DMS53 treated with DMSO at 0.1 percent for 48 hours (cell line): ENCODE results near the gene CPSF4L.

Experiments used
- DNase-seq: peaks from one replicate; lab custom pipeline; 2025; ENCODE audit not compliant: unreplicated experiment; lab: John Stamatoyannopoulos, UW

Gene CPSF4L

DNA sequence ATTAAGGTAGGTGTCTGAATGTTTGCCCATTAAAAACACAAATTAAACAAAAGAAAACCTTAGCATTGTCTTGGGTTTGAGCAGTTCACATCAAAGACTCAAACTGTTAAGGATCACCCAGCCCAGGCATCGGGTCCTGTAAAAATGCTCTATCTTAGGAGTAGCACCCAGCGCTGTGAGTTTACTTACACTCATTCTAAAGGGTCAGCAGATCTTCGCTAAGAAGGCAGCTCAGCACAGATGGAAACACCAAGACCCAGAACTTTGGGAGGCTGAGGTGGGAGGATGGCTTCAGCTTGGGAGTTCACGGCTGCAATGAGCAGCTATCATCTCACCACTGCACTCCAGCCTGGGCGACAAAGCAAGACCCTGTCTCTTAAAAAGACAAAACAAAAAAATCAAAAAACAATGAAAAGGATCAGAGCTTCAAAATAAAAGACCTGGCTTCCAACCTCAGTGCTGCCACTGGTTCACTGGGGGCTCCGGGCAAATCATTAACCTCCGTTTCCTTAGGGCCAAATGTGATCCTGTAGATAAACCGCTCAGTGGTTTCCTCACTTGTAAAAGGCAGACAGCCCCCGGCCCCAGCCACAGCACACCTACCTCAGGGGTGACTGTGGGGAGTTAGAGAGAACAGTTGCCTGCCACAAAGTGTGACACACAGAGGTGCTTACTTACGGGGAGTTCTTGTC, 57.7 kb downstream of the CPSF4L start:
- DNase-seq: peak; percentile 48

DNA sequence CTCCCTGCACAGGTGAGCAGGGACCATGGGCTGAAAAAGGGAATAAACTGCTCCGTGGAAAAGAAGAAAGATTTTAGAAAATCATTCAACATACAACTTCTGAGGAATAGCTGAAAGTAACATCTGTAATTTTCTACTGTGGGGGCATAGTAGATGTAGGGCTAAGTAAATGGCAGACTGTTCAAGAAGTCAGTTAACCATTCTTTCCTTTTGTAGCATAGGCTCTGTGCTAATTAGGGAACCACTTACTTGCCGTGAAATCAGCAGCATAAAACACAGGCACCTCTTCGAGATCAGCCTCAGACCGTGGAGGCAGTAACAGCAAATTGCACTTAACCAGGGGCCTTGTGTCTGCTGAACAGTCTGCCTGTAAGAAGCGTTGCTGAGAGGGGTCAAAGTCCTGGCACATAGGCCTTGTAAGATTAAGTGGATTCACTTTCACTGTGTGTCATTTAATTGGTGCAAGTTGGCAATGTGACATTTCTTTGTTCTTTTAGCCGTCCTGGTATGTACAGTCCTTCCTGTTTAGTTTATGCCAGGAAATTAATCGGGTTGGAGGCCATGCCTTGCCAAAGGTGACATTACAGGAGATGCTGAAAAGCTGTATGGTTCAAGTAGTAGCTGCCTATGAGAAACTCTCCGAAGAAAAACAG, 58.4 kb downstream of the CPSF4L start:
- peak; percentile 93 for DNase-seq

GRCh38 chr17:73201215-73202069, 60.2 kb downstream of the CPSF4L start:
- no peak for DNase-seq

DNA sequence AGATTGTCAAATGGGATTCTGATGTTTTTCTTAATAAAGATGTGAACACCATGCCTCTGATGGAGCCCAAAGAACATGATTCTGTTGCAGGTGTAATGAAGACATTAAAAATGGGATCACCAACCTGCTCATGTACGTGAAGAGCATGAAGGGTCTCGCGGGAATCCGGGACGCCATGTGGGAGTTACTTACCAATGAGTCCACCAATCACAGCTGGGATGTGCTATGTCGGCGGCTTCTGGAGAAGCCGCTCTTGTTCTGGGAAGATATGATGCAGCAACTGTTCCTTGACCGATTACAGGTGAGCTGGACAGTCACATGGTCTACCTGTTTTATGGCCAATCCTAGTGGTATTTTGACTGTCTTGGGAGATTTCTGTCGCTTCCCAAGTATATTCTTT, 61.2 kb downstream of the CPSF4L start:
- DNase-seq: no peak

- DNase-seq: no peak
Measured at GRCh38 chr17:73199751-73200317, 61.8 kb downstream of the CPSF4L start.

- DNase-seq: no peak
Measured at GRCh38 chr17:73198930-73199260, 62.8 kb downstream of the CPSF4L start.
